Gastrocnemius medialis (tissue), 4 donors: ENCODE results near the gene HRH4.

Source experiments
- CTCF ChIP-seq, 5 experiments: fragments of 450-650 bp in 3 of 5; fragments of 200-600 bp in 2 of 5; sonication (generic) in 2 of 5; IDR thresholded peaks in 4 of 5; conservative IDR thresholded peaks in 1 of 5; 1 replicate in 4 of 5; 2 replicates in 1 of 5; pipeline ENCODE4 v1.5.1; 2016 to 2019; ENCODE audit warnings: antibody characterized with exemption in 5 of 5, mild to moderate bottlenecking in 3 of 5, moderate library complexity in 3 of 5
- POLR2A ChIP-seq, 2 donors: fragments of 450-650 bp; IDR thresholded peaks; one replicate each; pipeline ENCODE4 v1.6.1; 2017; ENCODE audit warnings: antibody characterized with exemption in 2 of 2, mild to moderate bottlenecking in 2 of 2, moderate library complexity in 2 of 2

GRCh38 chr18:24485681-24486080, 25.2 kb downstream of the HRH4 start:
- TF ChIP-seq CTCF (IDR thresholded peaks at IDR 0.05 in 4 of 5, conservative IDR thresholded peaks at IDR 0.05 in 1 of 5) (no peak), POLR2A (IDR thresholded peaks at IDR 0.05) (no peak)
